Ishikawa (cell line): Measurements from ENCODE around the gene KRT39.
A peak's percentile ranks its signal among the peaks of the same experiment; 100 is the strongest.

ENCODE experiments used
- CEBPB ChIP-seq: IDR thresholded peaks from 2 replicates; pipeline ENCODE4 v1.6.1; 2012
- CREB1 ChIP-seq: IDR thresholded peaks from 2 replicates; pipeline ENCODE4 v1.6.1; 2012; ENCODE audit warnings: low read depth
- EGR1 ChIP-seq: IDR thresholded peaks from 2 replicates; pipeline ENCODE4 v1.6.1; 2012
- EP300 ChIP-seq: IDR thresholded peaks from 2 replicates; pipeline ENCODE4 v1.6.1; 2012; ENCODE audit warnings: borderline replicate concordance
- FOXM1 ChIP-seq: IDR thresholded peaks from 2 replicates; pipeline ENCODE4 v1.6.1; 2012; ENCODE audit warnings: low read depth, borderline replicate concordance
- NFIC ChIP-seq: IDR thresholded peaks from 2 replicates; pipeline ENCODE4 v1.6.1; 2012
- RAD21 ChIP-seq: IDR thresholded peaks from 2 replicates; pipeline ENCODE4 v1.6.1; 2012; ENCODE audit warnings: low read depth
- TAF1 ChIP-seq: IDR thresholded peaks from 2 replicates; pipeline ENCODE4 v1.6.1; 2012; ENCODE audit warnings: low read depth, mild to moderate bottlenecking
- TCF12 ChIP-seq: IDR thresholded peaks from 2 replicates; pipeline ENCODE4 v1.6.1; 2012; ENCODE audit warnings: low read depth
- TEAD4 ChIP-seq: IDR thresholded peaks from 2 replicates; pipeline ENCODE4 v1.6.1; 2012
- YY1 ChIP-seq: IDR thresholded peaks from 2 replicates; pipeline ENCODE4 v1.6.1; 2012; ENCODE audit warnings: low read depth
- ZBTB7A ChIP-seq: IDR thresholded peaks from 2 replicates; pipeline ENCODE4 v1.6.1; 2012; ENCODE audit warnings: low read depth
- TF ChIP-seq, protein P1 (sequence below): IDR thresholded peaks from 2 replicates; pipeline ENCODE4 v1.6.1; 2012
- TF ChIP-seq, protein P2 (sequence below): IDR thresholded peaks from 2 replicates; pipeline ENCODE4 v1.6.1; 2012
- TF ChIP-seq, protein P3 (sequence below): IDR thresholded peaks from 2 replicates; pipeline ENCODE4 v1.6.1; 2012; ENCODE audit warnings: low read depth, mild to moderate bottlenecking

Gene KRT39

DNA sequence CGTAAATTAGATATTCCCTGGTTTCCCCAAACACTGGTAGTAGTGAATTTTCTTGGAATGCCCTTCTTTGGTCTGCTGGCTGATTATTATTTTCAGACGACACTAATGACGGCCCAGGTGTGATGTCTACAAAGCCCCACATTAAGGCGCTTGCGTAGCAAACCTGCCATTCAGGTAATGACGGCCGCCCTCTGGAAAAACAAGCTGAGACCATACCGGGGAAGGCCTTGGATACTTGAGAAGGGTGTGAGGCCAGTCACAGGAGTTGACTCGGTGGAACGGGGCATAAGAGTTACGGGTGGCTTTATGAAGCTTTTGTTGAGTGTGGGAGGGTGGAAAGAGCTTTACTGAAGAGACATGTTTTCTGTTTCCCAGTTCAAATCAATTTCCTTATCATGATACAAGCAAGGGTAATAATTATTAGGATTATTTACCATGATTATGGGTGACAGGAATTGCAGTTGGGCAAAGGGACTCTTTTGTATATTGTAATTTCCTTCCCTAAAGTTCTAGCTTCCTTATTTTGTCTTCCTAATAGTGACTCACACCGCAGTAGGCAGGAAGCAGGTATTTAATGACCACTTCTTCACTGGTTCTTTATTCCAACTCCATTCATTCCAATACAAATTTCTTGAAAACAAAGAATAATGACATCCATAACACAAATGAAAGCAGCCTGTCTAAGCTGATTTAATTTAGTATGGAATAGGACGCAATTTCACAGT is 54.1 kb downstream of the KRT39 start:
- no peak for TF ChIP-seq TAF1
- TF ChIP-seq RAD21, result no peak
- no peak for TF ChIP-seq YY1
- no peak for TF ChIP-seq FOXM1
- TF ChIP-seq, protein P1, sequence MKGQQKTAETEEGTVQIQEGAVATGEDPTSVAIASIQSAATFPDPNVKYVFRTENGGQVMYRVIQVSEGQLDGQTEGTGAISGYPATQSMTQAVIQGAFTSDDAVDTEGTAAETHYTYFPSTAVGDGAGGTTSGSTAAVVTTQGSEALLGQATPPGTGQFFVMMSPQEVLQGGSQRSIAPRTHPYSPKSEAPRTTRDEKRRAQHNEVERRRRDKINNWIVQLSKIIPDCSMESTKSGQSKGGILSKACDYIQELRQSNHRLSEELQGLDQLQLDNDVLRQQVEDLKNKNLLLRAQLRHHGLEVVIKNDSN, result no peak
- TF ChIP-seq, protein P2, sequence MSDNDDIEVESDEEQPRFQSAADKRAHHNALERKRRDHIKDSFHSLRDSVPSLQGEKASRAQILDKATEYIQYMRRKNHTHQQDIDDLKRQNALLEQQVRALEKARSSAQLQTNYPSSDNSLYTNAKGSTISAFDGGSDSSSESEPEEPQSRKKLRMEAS, result no peak
- TF ChIP-seq NFIC, result no peak
- no peak for TF ChIP-seq CEBPB
- no peak for TF ChIP-seq ZBTB7A
- TF ChIP-seq, protein P3, sequence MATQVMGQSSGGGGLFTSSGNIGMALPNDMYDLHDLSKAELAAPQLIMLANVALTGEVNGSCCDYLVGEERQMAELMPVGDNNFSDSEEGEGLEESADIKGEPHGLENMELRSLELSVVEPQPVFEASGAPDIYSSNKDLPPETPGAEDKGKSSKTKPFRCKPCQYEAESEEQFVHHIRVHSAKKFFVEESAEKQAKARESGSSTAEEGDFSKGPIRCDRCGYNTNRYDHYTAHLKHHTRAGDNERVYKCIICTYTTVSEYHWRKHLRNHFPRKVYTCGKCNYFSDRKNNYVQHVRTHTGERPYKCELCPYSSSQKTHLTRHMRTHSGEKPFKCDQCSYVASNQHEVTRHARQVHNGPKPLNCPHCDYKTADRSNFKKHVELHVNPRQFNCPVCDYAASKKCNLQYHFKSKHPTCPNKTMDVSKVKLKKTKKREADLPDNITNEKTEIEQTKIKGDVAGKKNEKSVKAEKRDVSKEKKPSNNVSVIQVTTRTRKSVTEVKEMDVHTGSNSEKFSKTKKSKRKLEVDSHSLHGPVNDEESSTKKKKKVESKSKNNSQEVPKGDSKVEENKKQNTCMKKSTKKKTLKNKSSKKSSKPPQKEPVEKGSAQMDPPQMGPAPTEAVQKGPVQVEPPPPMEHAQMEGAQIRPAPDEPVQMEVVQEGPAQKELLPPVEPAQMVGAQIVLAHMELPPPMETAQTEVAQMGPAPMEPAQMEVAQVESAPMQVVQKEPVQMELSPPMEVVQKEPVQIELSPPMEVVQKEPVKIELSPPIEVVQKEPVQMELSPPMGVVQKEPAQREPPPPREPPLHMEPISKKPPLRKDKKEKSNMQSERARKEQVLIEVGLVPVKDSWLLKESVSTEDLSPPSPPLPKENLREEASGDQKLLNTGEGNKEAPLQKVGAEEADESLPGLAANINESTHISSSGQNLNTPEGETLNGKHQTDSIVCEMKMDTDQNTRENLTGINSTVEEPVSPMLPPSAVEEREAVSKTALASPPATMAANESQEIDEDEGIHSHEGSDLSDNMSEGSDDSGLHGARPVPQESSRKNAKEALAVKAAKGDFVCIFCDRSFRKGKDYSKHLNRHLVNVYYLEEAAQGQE, result no peak

DNA sequence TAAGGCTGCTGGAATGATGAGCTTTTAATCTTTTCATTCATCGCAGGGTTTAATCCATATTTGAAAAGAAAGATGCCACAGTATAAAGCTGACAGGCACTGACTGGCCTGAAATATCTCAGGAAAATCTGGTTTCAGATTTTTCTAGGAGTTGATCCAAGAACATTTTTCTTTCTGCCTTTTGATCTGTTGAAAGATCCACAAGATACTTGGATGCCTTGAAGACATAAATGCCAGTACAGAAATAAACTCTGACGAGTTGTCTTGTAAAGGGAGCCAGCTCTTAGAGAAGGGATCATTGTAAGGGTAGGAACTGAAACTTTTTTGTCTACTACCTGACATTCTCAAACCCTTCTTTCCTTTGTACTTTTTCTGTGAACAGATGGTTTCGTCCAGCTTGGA is 56.3 kb downstream of the KRT39 start:
- TF ChIP-seq TEAD4, result no peak
- no peak for TF ChIP-seq TCF12
- no peak for TF ChIP-seq NFIC
- TF ChIP-seq TAF1, result no peak
- no peak for TF ChIP-seq RAD21
- TF ChIP-seq, protein P2, result no peak
- TF ChIP-seq FOXM1, result no peak
- TF ChIP-seq YY1, result no peak
- TF ChIP-seq CEBPB, result no peak
- TF ChIP-seq ZBTB7A, result no peak
- no peak for TF ChIP-seq EP300
- TF ChIP-seq CREB1, result no peak
- no peak for TF ChIP-seq EGR1
- TF ChIP-seq, protein P3, result no peak

DNA sequence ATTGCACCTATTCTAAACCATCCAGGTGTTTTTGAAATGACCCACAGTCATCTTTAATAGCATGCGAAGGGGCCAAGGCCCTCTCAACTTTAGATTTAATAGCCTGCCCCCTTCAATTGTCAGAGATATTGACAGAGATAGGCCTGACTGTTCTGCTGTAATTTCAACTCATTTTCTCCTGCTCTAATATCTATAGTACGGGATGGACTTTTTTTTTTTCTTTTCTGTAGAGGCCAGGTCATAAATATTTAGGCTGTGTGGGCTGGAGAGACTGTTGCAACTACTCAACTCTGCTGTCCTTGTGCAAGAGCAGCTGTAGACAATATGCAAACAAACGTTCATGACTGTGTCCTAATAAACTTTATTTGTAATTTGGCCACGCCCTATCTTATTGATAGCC is 57.0 kb downstream of the KRT39 start:
- TF ChIP-seq EGR1, result no peak
- no peak for TF ChIP-seq CREB1
- no peak for TF ChIP-seq ZBTB7A
- TF ChIP-seq CEBPB, result no peak
- TF ChIP-seq RAD21, result no peak
- TF ChIP-seq EP300, result no peak
- TF ChIP-seq TCF12, result no peak
- TF ChIP-seq TEAD4, result no peak
- TF ChIP-seq YY1, result no peak
- TF ChIP-seq, protein P2, result no peak

DNA sequence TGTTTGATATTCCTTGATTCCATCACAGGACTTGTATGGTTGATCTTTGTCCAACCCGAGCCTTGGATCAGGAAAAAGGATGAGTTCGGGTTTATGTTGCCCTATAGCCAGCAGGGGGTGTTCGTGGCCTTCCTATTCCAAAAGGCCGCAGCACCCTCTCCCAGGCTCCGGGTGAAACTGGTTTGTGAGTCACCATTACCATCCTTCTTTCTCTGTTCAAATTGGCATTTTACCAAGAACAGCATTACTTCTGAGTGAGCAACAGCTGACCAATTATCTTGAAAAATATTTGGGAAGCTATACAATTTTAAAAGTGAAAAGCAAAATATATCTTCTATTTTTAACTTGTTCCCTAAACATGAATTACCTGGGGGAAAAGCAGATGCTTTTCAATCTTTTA is 57.4 kb downstream of the KRT39 start:
- peak; percentile 95 for TF ChIP-seq RAD21
- peak; percentile 77 for TF ChIP-seq NFIC
- TF ChIP-seq TCF12, result 0 out of 2 replicates have a peak, but pooled peaks have one; percentile 35
- TF ChIP-seq, protein P2, result no peak
